Embryonic facial prominence (tissue), 1 donor: ENCODE measurements around the gene ATF1.
"Not testable (repeated sequence)": the region's sequence is repeated elsewhere in the genome, so short reads cannot be mapped to it uniquely, and the experiment has no call there.

Experiments
- DNase-seq: peaks from one replicate; pipeline ENCODE4 v3.0.0-alpha.2; 2016; ENCODE audit errors: extremely low spot score

The ATF1 gene

GRCh38 chr12:50859621-50860310, 95.9 kb downstream of the ATF1 start:
- DNase-seq = no peak

- no peak for DNase-seq
Measured at GRCh38 chr12:50862316-50862715, 98.4 kb downstream of the ATF1 start.

- DNase-seq = no peak
Measured at GRCh38 chr12:50865266-50865665, 101.4 kb downstream of the ATF1 start.

- DNase-seq = not testable (repeated sequence)
Measured at GRCh38 chr12:50868881-50869280, 105.0 kb downstream of the ATF1 start.
